Epidermal melanocyte (primary cell): ENCODE data around the gene SSNA1.

ENCODE experiments used
- DNase-seq: peaks from one replicate; pipeline ENCODE4 v3.0.0; 2011; ENCODE audit warnings: low spot score; ENCODE audit not compliant: insufficient read length

Gene SSNA1

GRCh38 chr9:137182836-137183235, 5.6 kb upstream of the SSNA1 start:
- no peak for DNase-seq

GRCh38 chr9:137183980-137184595, 4.4 kb upstream of the SSNA1 start:
- no peak for DNase-seq

- DNase-seq = no peak
Measured at GRCh38 chr9:137184881-137185660, 3.4 kb upstream of the SSNA1 start.

- no peak for DNase-seq
Measured at GRCh38 chr9:137185921-137186320, 2.6 kb upstream of the SSNA1 start.

GRCh38 chr9:137186385-137186784, 2.1 kb upstream of the SSNA1 start:
- no peak for DNase-seq

- DNase-seq = no peak
Measured at GRCh38 chr9:137187386-137187785, 1.1 kb upstream of the SSNA1 start.

GRCh38 chr9:137188086-137188489, 388 bp upstream of the SSNA1 start:
- DNase-seq = no peak

- DNase-seq = no peak
Measured at GRCh38 chr9:137189297-137190295, 1.1 kb downstream of the SSNA1 start.

- no peak for DNase-seq
Measured at GRCh38 chr9:137190315-137190856, 1.9 kb downstream of the SSNA1 start.

- no peak for DNase-seq
Measured at GRCh38 chr9:137191245-137191644, 2.8 kb downstream of the SSNA1 start.

GRCh38 chr9:137191691-137192447, 3.4 kb downstream of the SSNA1 start:
- no peak for DNase-seq

- DNase-seq = no peak
Measured at GRCh38 chr9:137192448-137192780, 3.9 kb downstream of the SSNA1 start.

GRCh38 chr9:137192859-137193258, 4.4 kb downstream of the SSNA1 start:
- DNase-seq = no peak

- DNase-seq = no peak
Measured at GRCh38 chr9:137193771-137194170, 5.3 kb downstream of the SSNA1 start.

- no peak for DNase-seq
Measured at GRCh38 chr9:137194388-137194787, 5.9 kb downstream of the SSNA1 start.

- DNase-seq = no peak
Measured at GRCh38 chr9:137194909-137195308, 6.4 kb downstream of the SSNA1 start.

- no peak for DNase-seq
Measured at GRCh38 chr9:137195525-137196220, 7.2 kb downstream of the SSNA1 start.

GRCh38 chr9:137198051-137198901, 9.8 kb downstream of the SSNA1 start:
- no peak for DNase-seq

GRCh38 chr9:137198902-137199283, 10.4 kb downstream of the SSNA1 start:
- DNase-seq = no peak
